Testis (tissue), 2 donors: ENCODE results near the gene BAK1.
"Not testable (repeated sequence)": the region's sequence is repeated elsewhere in the genome, so short reads cannot be mapped to it uniquely, and the experiment has no call there.

Source experiments
- POLR2A ChIP-seq: fragments of 450-650 bp; IDR thresholded peaks from one replicate; pipeline ENCODE4 v1.6.1; 2017; ENCODE audit warnings: antibody characterized with exemption, mild to moderate bottlenecking, moderate library complexity
- TF ChIP-seq, protein P1 (sequence below), 3 experiments: fragments of 450-650 bp in 2 of 3; fragments of 200-600 bp in 1 of 3; sonication (generic) in 1 of 3; IDR thresholded peaks; one replicate each; pipeline ENCODE4 v1.5.1; 2016 to 2019; ENCODE audit warnings: antibody characterized with exemption in 3 of 3, mild to moderate bottlenecking in 2 of 3, moderate library complexity in 1 of 3

DNA sequence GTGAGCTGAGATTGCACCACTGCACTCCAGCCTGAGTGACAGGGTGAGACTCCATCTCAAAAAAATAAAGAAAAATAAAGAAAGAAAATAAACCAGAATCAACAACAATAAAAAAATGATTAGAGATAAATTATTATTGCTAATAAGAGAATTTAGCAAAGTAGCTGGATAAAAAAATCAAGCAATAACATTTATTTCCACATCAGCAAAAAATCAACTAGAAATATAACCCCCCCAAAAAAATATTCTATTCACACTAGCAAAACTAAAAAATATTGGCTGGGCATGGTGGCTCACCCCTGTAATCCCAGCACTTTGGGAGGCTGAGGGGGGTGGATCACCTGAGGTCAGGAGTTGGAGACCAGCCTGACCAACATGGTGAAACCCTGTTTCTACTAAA lies 49.5 kb downstream of the BAK1 start:
- TF ChIP-seq, protein P1, sequence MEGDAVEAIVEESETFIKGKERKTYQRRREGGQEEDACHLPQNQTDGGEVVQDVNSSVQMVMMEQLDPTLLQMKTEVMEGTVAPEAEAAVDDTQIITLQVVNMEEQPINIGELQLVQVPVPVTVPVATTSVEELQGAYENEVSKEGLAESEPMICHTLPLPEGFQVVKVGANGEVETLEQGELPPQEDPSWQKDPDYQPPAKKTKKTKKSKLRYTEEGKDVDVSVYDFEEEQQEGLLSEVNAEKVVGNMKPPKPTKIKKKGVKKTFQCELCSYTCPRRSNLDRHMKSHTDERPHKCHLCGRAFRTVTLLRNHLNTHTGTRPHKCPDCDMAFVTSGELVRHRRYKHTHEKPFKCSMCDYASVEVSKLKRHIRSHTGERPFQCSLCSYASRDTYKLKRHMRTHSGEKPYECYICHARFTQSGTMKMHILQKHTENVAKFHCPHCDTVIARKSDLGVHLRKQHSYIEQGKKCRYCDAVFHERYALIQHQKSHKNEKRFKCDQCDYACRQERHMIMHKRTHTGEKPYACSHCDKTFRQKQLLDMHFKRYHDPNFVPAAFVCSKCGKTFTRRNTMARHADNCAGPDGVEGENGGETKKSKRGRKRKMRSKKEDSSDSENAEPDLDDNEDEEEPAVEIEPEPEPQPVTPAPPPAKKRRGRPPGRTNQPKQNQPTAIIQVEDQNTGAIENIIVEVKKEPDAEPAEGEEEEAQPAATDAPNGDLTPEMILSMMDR (IDR thresholded peaks at IDR 0.05) = not testable (repeated sequence)
- not testable (repeated sequence) for TF ChIP-seq POLR2A
